Neural cell (in vitro differentiated cells): ENCODE measurements around the gene PIM2. TPM values are rescaled to one million over a fixed set of nuclear protein-coding genes. Genes with fewer than 3 reads are reported as not detected.

Experiments
- H2AFZ ChIP-seq: fragments of 200-600, 300-800 bp; sonication (generic), shearing (Covaris generic); 2 replicates; pipeline ENCODE4 v1.6.0; 2014; ENCODE audit warnings: low read depth, mild to moderate bottlenecking, antibody characterized with exemption, low read length, moderate library complexity
- H3F3A ChIP-seq: fragments of 200-600 bp; shearing (Covaris generic); 2 replicates; pipeline ENCODE4 v1.6.1; 2016; ENCODE audit warnings: mild to moderate bottlenecking, moderate library complexity, mixed read lengths, antibody characterized with exemption, low read length; ENCODE audit not compliant: insufficient read depth, poor library complexity, severe bottlenecking
- H3K27ac ChIP-seq: fragments of 200-600, 300-800 bp; sonication (generic), shearing (Covaris generic); 2 replicates; pipeline ENCODE4 v1.5.1; 2014; ENCODE audit warnings: mild to moderate bottlenecking, low read length, moderate library complexity
- H3K27me3 ChIP-seq: fragments of 300-800, 200-600 bp; sonication (generic), shearing (Covaris generic); 2 replicates; pipeline ENCODE4 v1.6.0; 2014; ENCODE audit warnings: mild to moderate bottlenecking, low read depth, low read length, moderate library complexity; ENCODE audit not compliant: insufficient read depth
- H3K36me3 ChIP-seq: fragments of 300-800, 200-600 bp; sonication (generic), shearing (Covaris generic); 2 replicates; pipeline ENCODE4 v1.5.1; 2014; ENCODE audit warnings: mild to moderate bottlenecking, antibody characterized with exemption, low read length, moderate library complexity; ENCODE audit not compliant: insufficient read depth
- H3K4me2 ChIP-seq: fragments of 300-800, 200-600 bp; sonication (generic), shearing (Covaris generic); 2 replicates; pipeline ENCODE4 v1.6.0; 2014; ENCODE audit warnings: mild to moderate bottlenecking, low read length
- H3K4me3 ChIP-seq: fragments of 300-800, 200-600 bp; sonication (generic), shearing (Covaris generic); 2 replicates; pipeline ENCODE4 v1.5.1; 2014; ENCODE audit warnings: mild to moderate bottlenecking, low read length, moderate library complexity
- H3K79me2 ChIP-seq: fragments of 200-600 bp; shearing (Covaris generic); replicated peaks from 2 replicates; pipeline ENCODE4 v1.6.0; 2014; ENCODE audit warnings: mild to moderate bottlenecking, low read length, moderate library complexity; ENCODE audit not compliant: insufficient read depth
- H3K9ac ChIP-seq: fragments of 300-800, 200-600 bp; sonication (generic), shearing (Covaris generic); 2 replicates; pipeline ENCODE4 v1.6.1; 2016; ENCODE audit warnings: mild to moderate bottlenecking, low read length, mixed read lengths
- H3K9me2 ChIP-seq: fragments of 200-600 bp; shearing (Covaris generic); 2 replicates; pipeline ENCODE4 v1.6.1; 2016; ENCODE audit warnings: mild to moderate bottlenecking, low read length, mixed read lengths; ENCODE audit not compliant: insufficient read depth
- H3K9me3 ChIP-seq: fragments of 200-600, 300-800 bp; sonication (generic), shearing (Covaris generic); 2 replicates; pipeline ENCODE4 v1.6.1; 2016; ENCODE audit warnings: mild to moderate bottlenecking, mixed run types, low read length, moderate library complexity, mixed read lengths
- H4K20me1 ChIP-seq: fragments of 200-600 bp; shearing (Covaris generic); 2 replicates; pipeline ENCODE4 v1.6.1; 2016; ENCODE audit warnings: mild to moderate bottlenecking, mixed run types; ENCODE audit not compliant: insufficient read depth
- CTCF ChIP-seq: fragments of 450-650 bp; IDR thresholded peaks from 2 replicates; pipeline ENCODE4 v1.5.1; 2014; ENCODE audit warnings: antibody characterized with exemption, mild to moderate bottlenecking, moderate library complexity; ENCODE audit not compliant: poor library complexity, severe bottlenecking
- EP300 ChIP-seq: fragments of 450-650 bp; conservative IDR thresholded peaks from 2 replicates; pipeline ENCODE4 v1.6.1; 2014; ENCODE audit warnings: antibody characterized with exemption, mild to moderate bottlenecking, moderate library complexity; ENCODE audit not compliant: poor library complexity, severe bottlenecking
- EZH2 ChIP-seq: fragments of 200-600, 300-800 bp; shearing (Covaris generic), sonication (generic); IDR thresholded peaks from 2 replicates; pipeline ENCODE4 v1.6.1; 2014; ENCODE audit warnings: antibody characterized with exemption, low read length, borderline replicate concordance, mild to moderate bottlenecking; ENCODE audit not compliant: insufficient read depth, poor library complexity, severe bottlenecking
- MXI1 ChIP-seq: fragments of 450-650 bp; conservative IDR thresholded peaks from 2 replicates; pipeline ENCODE4 v1.6.1; 2014; ENCODE audit warnings: antibody characterized with exemption, mild to moderate bottlenecking; ENCODE audit not compliant: poor library complexity, severe bottlenecking
- POLR2AphosphoS5 ChIP-seq: IDR thresholded peaks from 2 replicates; pipeline ENCODE4 v1.6.1; 2012
- RAD21 ChIP-seq: fragments of 450-650 bp; conservative IDR thresholded peaks from 2 replicates; pipeline ENCODE4 v1.6.1; 2014; ENCODE audit warnings: antibody characterized with exemption, mild to moderate bottlenecking, moderate library complexity
- REST ChIP-seq: IDR thresholded peaks from 2 replicates; pipeline ENCODE4 v1.6.1; 2012; ENCODE audit warnings: borderline replicate concordance
- SMC3 ChIP-seq: fragments of 450-650 bp; conservative IDR thresholded peaks from 2 replicates; pipeline ENCODE4 v1.6.1; 2014; ENCODE audit warnings: antibody characterized with exemption, mild to moderate bottlenecking, moderate library complexity; ENCODE audit not compliant: poor library complexity
- TAF1 ChIP-seq: IDR thresholded peaks from 2 replicates; pipeline ENCODE4 v1.6.1; 2012; ENCODE audit warnings: low read depth
- polyA plus RNA-seq: library from polyadenylated mRNA; depleted of rRNA; stranded (reverse); fragments of >200 nt; gene quantifications from 2 replicates; pipeline ENCODE4 v1.2.3, GENCODE V29; 2014

The PIM2 gene
- polyA plus RNA-seq, 1 donor from 2014 or later: 8.9 TPM

- TF ChIP-seq RAD21 (no peak), EP300 (no peak)
Observed at GRCh38 chrX:48965959-48966358, 47.1 kb upstream of the PIM2 start (continued).

GRCh38 chrX:48961585-48962091 lies 42.8 kb upstream of the PIM2 start:
- Histone ChIP-seq H3K4me2 (no peak overlapping the region), H3F3A (no peaks in the 10 kb centered on the region), H3K79me2 (peaks cover 3% of the 10 kb centered on the region), H3K9me3 (no peaks in the 10 kb centered on the region), H3K27ac (no peak overlapping the region), H2AFZ (no peak overlapping the region), H3K27me3 (no peaks in the 10 kb centered on the region), H3K36me3 (no peaks in the 10 kb centered on the region), H3K9me2 (no peaks in the 10 kb centered on the region), H4K20me1 (no peaks in the 10 kb centered on the region), H3K9ac (no peak overlapping the region), H3K4me3 (no peak overlapping the region)
- TF ChIP-seq TAF1 (no peak), CTCF (no peak), EZH2 (no peak)

- Histone ChIP-seq H3K27ac (no peak overlapping the region), H3F3A (no peaks in the 10 kb centered on the region), H3K9ac (no peak overlapping the region), H3K36me3 (no peaks in the 10 kb centered on the region), H3K4me2 (no peak overlapping the region), H3K9me3 (no peaks in the 10 kb centered on the region), H2AFZ (no peak overlapping the region), H3K9me2 (no peaks in the 10 kb centered on the region), H3K27me3 (no peaks in the 10 kb centered on the region), H4K20me1 (no peaks in the 10 kb centered on the region), H3K4me3 (no peak overlapping the region), H3K79me2 (peaks cover 12% of the 10 kb centered on the region)
- no peak for TF ChIP-seq EP300
- TF ChIP-seq REST: no peak
- TF ChIP-seq SMC3: no peak
- no peak for TF ChIP-seq MXI1
- TF ChIP-seq EZH2: no peak
- no peak for TF ChIP-seq CTCF
- TF ChIP-seq RAD21: no peak
- TF ChIP-seq POLR2AphosphoS5: no peak
- no peak for TF ChIP-seq TAF1
Observed at GRCh38 chrX:48960291-48960690, 41.5 kb upstream of the PIM2 start.
